K562 (cell line): ENCODE results near the gene HNRNPDL. TPM values are rescaled to one million over a fixed set of nuclear protein-coding genes. Genes with fewer than 3 reads are reported as not detected.
A peak's percentile ranks its signal among the peaks of the same experiment; 100 is the strongest.
"Not testable (repeated sequence)": the region's sequence is repeated elsewhere in the genome, so short reads cannot be mapped to it uniquely, and the experiment has no call there.

Source experiments
- ATAC-seq: fragments of 200-7000 bp; cut with Tn5 transposase; 3 replicates; pipeline ENCODE4 v1.9.1; 2020; ENCODE audit warnings: moderate library complexity
- BruUV-seq: library from RNA; stranded (reverse); fragments of 400-500 nt; replicated peaks from 2 replicates; lab custom pipeline; 2021; lab: Mats Ljungman, UMichigan
- CTCF ChIA-PET: fragments of 300-600 bp; formaldehyde crosslinking; extraction: SDS; loops from one replicate; lab custom pipeline; 2021; ENCODE audit warnings: low intra/inter-chr PET ratio; lab: Yijun Ruan, JAX
- POLR2A ChIA-PET: fragments of 300-600, 350-650 bp; sonication (Branson Sonifier 250); formaldehyde crosslinking; extraction: SDS; loops from one replicate; lab custom pipeline; 2021; ENCODE audit warnings: antibody characterized with exemption, inconsistent platforms; lab: Yijun Ruan, JAX
- DNase-seq, 4 experiments: peaks; one replicate each; pipeline versions ENCODE4 v3.0.0 to v3.0.0-alpha.2; 2011 to 2018; ENCODE audit warnings: low spot score in 3 of 4, mixed read lengths in 3 of 4; ENCODE audit errors: extremely low read depth in 1 of 4
- FAIRE-seq: peaks from 2 replicates; lab custom pipeline; 2011; peaks lifted over from hg19 to GRCh38; lab: Jason Lieb, UNC
- H2AFZ ChIP-seq: 2 replicates; pipeline ENCODE4 v1.6.0; 2011; ENCODE audit warnings: low read depth, low read length, control low read depth, inconsistent platforms
- H3K27ac ChIP-seq: fragments of 200-600 bp; 3 replicates; pipeline ENCODE4 v1.8.0; 2011; ENCODE audit warnings: low read depth, mild to moderate bottlenecking, control low read depth, inconsistent platforms, low read length, moderate library complexity, mixed read lengths; ENCODE audit errors: extremely low read depth
- H3K27me3 ChIP-seq, 2 experiments: fragments of 300-600 bp in 1 of 2; 2 replicates in 1 of 2; 3 replicates in 1 of 2; pipeline versions ENCODE4 v1.6.0 to v1.8.0; 2011; ENCODE audit warnings: inconsistent platforms in 2 of 2, low read length in 2 of 2, mild to moderate bottlenecking in 1 of 2, mixed read lengths in 1 of 2, moderate library complexity in 1 of 2; ENCODE audit not compliant: control insufficient read depth in 2 of 2, insufficient read depth in 2 of 2
- H3K36me3 ChIP-seq: fragments of 300-600 bp; 3 replicates; pipeline ENCODE4 v1.8.0; 2011; ENCODE audit warnings: mild to moderate bottlenecking, low read length, inconsistent platforms; ENCODE audit not compliant: control insufficient read depth, insufficient read depth
- H3K4me1 ChIP-seq, 2 experiments: fragments of 200-600 bp in 1 of 2; replicated peaks in 1 of 2; 2 replicates in 1 of 2; 3 replicates in 1 of 2; pipeline versions ENCODE4 v1.5.1 to v1.8.0; 2011; ENCODE audit warnings: inconsistent platforms in 2 of 2, low read length in 2 of 2, mild to moderate bottlenecking in 1 of 2, mixed read lengths in 1 of 2, moderate library complexity in 1 of 2; ENCODE audit not compliant: control insufficient read depth in 2 of 2, insufficient read depth in 2 of 2
- H3K4me2 ChIP-seq: 2 replicates; pipeline ENCODE4 v1.6.1; 2011; ENCODE audit warnings: low read length, control low read depth, inconsistent platforms, mixed read lengths; ENCODE audit not compliant: insufficient read depth
- H3K4me3 ChIP-seq: fragments of 200-600 bp; sonication (generic), shearing (Covaris generic); 2 replicates; pipeline ENCODE4 v1.5.1; 2016; ENCODE audit warnings: control low read depth, inconsistent platforms
- H3K79me2 ChIP-seq: fragments of 200-600 bp; 3 replicates; pipeline ENCODE4 v1.8.0; 2011; ENCODE audit warnings: low read length, inconsistent platforms; ENCODE audit not compliant: control insufficient read depth, insufficient read depth
- H3K9ac ChIP-seq, 2 experiments: 2 replicates each; pipeline versions ENCODE4 v1.6.0 to v1.6.1; 2011; ENCODE audit warnings: low read depth in 2 of 2, low read length in 2 of 2, control low read depth in 1 of 2, inconsistent platforms in 1 of 2, mild to moderate bottlenecking in 1 of 2, mixed read lengths in 1 of 2; ENCODE audit not compliant: insufficient read depth in 1 of 2
- H3K9me1 ChIP-seq: one replicate; pipeline ENCODE4 v1.6.0; 2011; ENCODE audit warnings: inconsistent platforms, mild to moderate bottlenecking, low read length, moderate library complexity; ENCODE audit not compliant: control insufficient read depth, insufficient read depth
- H3K9me3 ChIP-seq: replicated peaks from 2 replicates; pipeline ENCODE4 v1.5.1; 2011; ENCODE audit warnings: low read depth, low read length, inconsistent platforms; ENCODE audit not compliant: control insufficient read depth, insufficient read depth
- H4K20me1 ChIP-seq: replicated peaks from 2 replicates; pipeline ENCODE4 v1.6.1; 2011; ENCODE audit warnings: low read length, inconsistent platforms, mixed read lengths; ENCODE audit not compliant: control insufficient read depth, insufficient read depth
- ILK ChIP-seq: fragments of 450-650 bp; IDR thresholded peaks from 2 replicates; pipeline ENCODE4 v1.6.1; 2016; ENCODE audit warnings: missing genetic modification characterization, low read depth, mild to moderate bottlenecking, missing compliant biosample characterization, moderate library complexity, borderline replicate concordance
- PTBP1 ChIP-seq: fragments of 200-400 bp; formaldehyde crosslinking; IDR thresholded peaks from 2 replicates; pipeline ENCODE4 v1.6.1; 2017; ENCODE audit warnings: low read depth, low read length
- PTRF ChIP-seq: fragments of 450-650 bp; IDR thresholded peaks from 2 replicates; pipeline ENCODE4 v1.6.1; 2016; ENCODE audit warnings: mild to moderate bottlenecking, missing genetic modification characterization, missing compliant biosample characterization
- RBM25 ChIP-seq: fragments of 200-400 bp; formaldehyde crosslinking; IDR thresholded peaks from 2 replicates; pipeline ENCODE4 v1.6.1; 2018; ENCODE audit warnings: low read length, low read depth, moderate library complexity; ENCODE audit not compliant: severe bottlenecking
- RBM34 ChIP-seq: fragments of 200-400 bp; formaldehyde crosslinking; IDR thresholded peaks from 2 replicates; pipeline ENCODE4 v1.6.1; 2018; ENCODE audit warnings: low read length, borderline replicate concordance; ENCODE audit not compliant: insufficient read depth
- XRCC5 ChIP-seq: fragments of 200-400 bp; formaldehyde crosslinking; IDR thresholded peaks from 2 replicates; pipeline ENCODE4 v1.6.1; 2017; ENCODE audit warnings: low read depth, mild to moderate bottlenecking, low read length
- ZNF316 ChIP-seq: fragments of 450-650 bp; IDR thresholded peaks from 2 replicates; pipeline ENCODE4 v1.6.1; 2016
- ZNF76 ChIP-seq: fragments of 250-450 bp; sonication (Bioruptor Pico); IDR thresholded peaks from 2 replicates; pipeline ENCODE4 v1.4.0; 2020; ENCODE audit warnings: mild to moderate bottlenecking, moderate library complexity, borderline replicate concordance
- WGBS: fragments of 100-300 bp; shearing (Covaris generic); methylation state at CpG from one replicate; pipeline ENCODE4 v1.1.6; 2016; ENCODE audit warnings: low coverage, mixed read lengths; ENCODE audit not compliant: insufficient coverage; ENCODE audit errors: missing lambda C conversion rate; 5-methylcytosine and 5-hydroxymethylcytosine counted together
- in situ Hi-C: fragments of 300-500 bp; cut with MboI; formaldehyde crosslinking; loops from 4 replicates; pipeline ENCODE4 v1.15.0; 2018; ENCODE audit warnings: inconsistent platforms, mixed read lengths
- intact Hi-C: fragments of 100-400 bp; cut with micrococcal nuclease; formaldehyde crosslinking; loops from 2 replicates; pipeline ENCODE4 v1.14.2; 2022
- polyA plus RNA-seq, 8 experiments: library from polyadenylated mRNA; depleted of rRNA in 4 of 8; stranded (reverse) in 5 of 8; unstranded in 3 of 8; fragments of >200 nt; fragmentation: Nextera tagmentation in 2 of 8; fragmentation: Illumina TruSeq in 1 of 8; extraction: Ambion mirVana in 2 of 8; extraction: Trizol in 1 of 8; gene quantifications; 2 replicates each; pipeline versions ENCODE4 v1.2.1 to v1.2.3, GENCODE V29; 2011 to 2014; ENCODE audit warnings: inconsistent platforms in 1 of 8, missing spikeins in 1 of 8
- total RNA-seq, 7 experiments: library from RNA; depleted of rRNA in 6 of 7; stranded (reverse); fragments of >200 nt in 6 of 7; fragmentation: Illumina TruSeq in 2 of 7; extraction: Trizol in 2 of 7; gene quantifications; 2 replicates each; pipeline versions ENCODE4 v1.2.1 to v1.2.3, GENCODE V29; 2011 to 2021; ENCODE audit warnings: low replicate concordance in 1 of 7
- TF ChIP-seq, protein P1 (sequence below): fragments of 200-800 bp; sonication (Bioruptor generic); IDR thresholded peaks from 2 replicates; pipeline ENCODE4 v1.6.1; 2017; ENCODE audit warnings: missing genetic modification characterization, missing compliant biosample characterization
- TF ChIP-seq, protein P2 (sequence below): fragments of 450-650 bp; IDR thresholded peaks from 2 replicates; pipeline ENCODE4 v1.7.0; 2016; ENCODE audit warnings: borderline replicate concordance
- TF ChIP-seq, protein P3 (sequence below): fragments of 450-650 bp; IDR thresholded peaks from 2 replicates; pipeline ENCODE4 v1.6.1; 2016

HNRNPDL gene
- total and polyA plus RNA-seq, 9 of the 15 experiments (the other 6 are each of a cell fraction or from before 2014, with no cell fraction given) = 243 to 652 (median 351) TPM

DNA sequence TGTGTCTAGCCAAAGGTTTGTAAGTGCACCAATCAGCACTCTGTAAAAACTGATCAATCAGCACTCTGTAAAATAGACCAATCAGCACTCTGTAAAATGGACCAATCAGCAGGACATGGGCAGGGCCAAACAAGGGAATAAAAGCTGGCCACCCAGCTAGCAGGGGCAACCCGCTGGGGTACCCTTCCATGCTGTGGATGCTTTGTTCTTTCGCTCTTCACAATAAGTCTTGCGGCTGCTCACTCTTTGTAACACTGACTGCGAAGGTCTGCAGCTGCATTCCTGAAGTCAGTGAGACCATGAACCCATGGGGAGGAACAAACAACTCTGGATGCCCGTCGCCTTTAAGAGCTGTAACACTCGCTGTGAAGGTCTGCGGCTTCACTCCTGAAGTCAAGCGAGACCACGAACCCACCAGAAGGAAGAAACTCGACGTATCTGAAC is 14.3 kb downstream of the HNRNPDL start (continued):
- TF ChIP-seq, protein P1, sequence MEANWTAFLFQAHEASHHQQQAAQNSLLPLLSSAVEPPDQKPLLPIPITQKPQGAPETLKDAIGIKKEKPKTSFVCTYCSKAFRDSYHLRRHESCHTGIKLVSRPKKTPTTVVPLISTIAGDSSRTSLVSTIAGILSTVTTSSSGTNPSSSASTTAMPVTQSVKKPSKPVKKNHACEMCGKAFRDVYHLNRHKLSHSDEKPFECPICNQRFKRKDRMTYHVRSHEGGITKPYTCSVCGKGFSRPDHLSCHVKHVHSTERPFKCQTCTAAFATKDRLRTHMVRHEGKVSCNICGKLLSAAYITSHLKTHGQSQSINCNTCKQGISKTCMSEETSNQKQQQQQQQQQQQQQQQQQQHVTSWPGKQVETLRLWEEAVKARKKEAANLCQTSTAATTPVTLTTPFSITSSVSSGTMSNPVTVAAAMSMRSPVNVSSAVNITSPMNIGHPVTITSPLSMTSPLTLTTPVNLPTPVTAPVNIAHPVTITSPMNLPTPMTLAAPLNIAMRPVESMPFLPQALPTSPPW (CRISPR knock-in tag) = no peak
- TF ChIP-seq PTRF (no peak), PTBP1 (no peak), ILK (tag) (no peak), RBM34 (no peak), XRCC5 (no peak), RBM25 (peak; percentile 7), ZNF316 (peak; percentile 88), ZNF76 (CRISPR knock-in tag) (no peak)
- TF ChIP-seq, protein P2, sequence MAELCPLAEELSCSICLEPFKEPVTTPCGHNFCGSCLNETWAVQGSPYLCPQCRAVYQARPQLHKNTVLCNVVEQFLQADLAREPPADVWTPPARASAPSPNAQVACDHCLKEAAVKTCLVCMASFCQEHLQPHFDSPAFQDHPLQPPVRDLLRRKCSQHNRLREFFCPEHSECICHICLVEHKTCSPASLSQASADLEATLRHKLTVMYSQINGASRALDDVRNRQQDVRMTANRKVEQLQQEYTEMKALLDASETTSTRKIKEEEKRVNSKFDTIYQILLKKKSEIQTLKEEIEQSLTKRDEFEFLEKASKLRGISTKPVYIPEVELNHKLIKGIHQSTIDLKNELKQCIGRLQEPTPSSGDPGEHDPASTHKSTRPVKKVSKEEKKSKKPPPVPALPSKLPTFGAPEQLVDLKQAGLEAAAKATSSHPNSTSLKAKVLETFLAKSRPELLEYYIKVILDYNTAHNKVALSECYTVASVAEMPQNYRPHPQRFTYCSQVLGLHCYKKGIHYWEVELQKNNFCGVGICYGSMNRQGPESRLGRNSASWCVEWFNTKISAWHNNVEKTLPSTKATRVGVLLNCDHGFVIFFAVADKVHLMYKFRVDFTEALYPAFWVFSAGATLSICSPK = no peak
- TF ChIP-seq, protein P3, sequence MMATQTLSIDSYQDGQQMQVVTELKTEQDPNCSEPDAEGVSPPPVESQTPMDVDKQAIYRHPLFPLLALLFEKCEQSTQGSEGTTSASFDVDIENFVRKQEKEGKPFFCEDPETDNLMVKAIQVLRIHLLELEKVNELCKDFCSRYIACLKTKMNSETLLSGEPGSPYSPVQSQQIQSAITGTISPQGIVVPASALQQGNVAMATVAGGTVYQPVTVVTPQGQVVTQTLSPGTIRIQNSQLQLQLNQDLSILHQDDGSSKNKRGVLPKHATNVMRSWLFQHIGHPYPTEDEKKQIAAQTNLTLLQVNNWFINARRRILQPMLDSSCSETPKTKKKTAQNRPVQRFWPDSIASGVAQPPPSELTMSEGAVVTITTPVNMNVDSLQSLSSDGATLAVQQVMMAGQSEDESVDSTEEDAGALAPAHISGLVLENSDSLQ = no peak

DNA sequence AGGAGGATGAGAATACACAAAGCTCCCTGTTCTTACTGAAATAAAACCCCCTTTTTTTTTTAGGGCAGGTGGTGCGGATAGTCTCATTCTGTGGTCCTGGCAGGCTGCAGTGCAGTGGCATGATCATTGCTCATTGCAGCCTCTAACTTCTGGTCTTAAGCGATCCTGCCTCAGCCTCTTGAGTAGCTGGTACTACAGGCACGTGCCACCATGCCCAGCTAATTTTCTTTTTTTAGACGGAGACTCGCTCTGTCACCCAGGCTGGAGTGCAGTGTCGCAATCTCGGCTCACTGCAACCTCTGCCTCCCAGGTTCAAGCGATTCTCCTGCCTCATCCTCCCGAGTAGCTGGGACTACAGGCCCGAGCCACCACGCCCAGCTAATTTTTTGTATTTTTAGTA is 15.2 kb downstream of the HNRNPDL start:
- H3K9ac ChIP-seq, in situ Hi-C loops, H3K9me3 ChIP-seq, H4K20me1 ChIP-seq, ATAC-seq, H3K27me3 ChIP-seq, DNase-seq, intact Hi-C loops, BruUV-seq, FAIRE-seq, H3K4me2 ChIP-seq, CTCF ChIA-PET, H3K27ac ChIP-seq, H3K4me1 ChIP-seq, H2AFZ ChIP-seq, H3K9me1 ChIP-seq, H3K79me2 ChIP-seq, H3K36me3 ChIP-seq, H3K4me3 ChIP-seq: not testable (repeated sequence)
- WGBS = 60% methylated on average over 8 of the region's 11 CpGs
- POLR2A ChIA-PET = interaction anchor here (0.7 to 2.4 kb wide), 4 partner anchors 9 to 17 kb away, joined by 3 to 17 read pairs (median 9); no protein-coding TSS in a partner anchor
